ENCODE measurements around the gene PODNL1.
"Not testable (repeated sequence)": the region's sequence is repeated elsewhere in the genome, so short reads cannot be mapped to it uniquely, and the experiment has no call there.

PODNL1 gene

DNA sequence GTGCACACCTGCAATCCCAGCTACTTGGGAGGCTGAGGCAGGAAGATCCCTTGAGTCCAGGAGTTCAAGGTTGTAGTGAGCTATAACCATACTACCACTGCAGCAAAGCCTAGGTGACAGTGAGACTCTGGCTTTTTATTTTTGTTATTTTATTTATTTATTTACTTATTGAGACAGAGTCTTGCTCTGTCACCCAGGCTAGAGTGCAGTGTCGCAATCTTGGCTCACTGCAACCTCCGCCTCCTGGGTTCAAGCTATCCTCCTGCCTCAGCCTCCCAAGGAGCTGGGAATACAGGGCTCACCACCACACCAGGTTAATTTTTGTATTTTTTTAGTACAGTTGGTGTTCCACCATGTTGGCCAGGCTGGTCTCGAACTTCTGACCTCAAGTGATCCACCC is 35.3 kb upstream of the PODNL1 start:
- not testable (repeated sequence) for DNase-seq (ENCODE audit: low spot score)

GRCh38 chr19:13972368-13973155 is 34.3 kb upstream of the PODNL1 start:
- DNase-seq (ENCODE audit: low spot score): no peak

DNA sequence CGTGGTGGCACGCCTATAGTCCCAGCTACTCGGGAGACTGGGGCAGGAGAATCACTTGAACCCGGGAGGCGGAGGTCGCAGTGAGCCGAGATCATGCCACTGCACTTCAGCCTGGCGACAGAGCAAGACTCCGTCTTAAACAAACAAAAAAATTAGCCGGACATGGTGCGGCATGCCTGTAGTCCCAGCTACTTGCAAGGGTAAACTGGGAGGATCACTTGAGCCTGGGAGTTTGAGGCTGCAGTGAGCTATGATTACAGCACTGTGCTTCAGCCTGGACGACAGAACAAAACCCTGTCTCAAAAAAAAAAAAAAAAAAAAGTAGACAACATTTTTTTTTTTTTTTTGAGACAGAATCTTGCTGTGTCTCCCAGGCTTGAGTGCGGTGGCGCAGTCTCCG is 33.7 kb upstream of the PODNL1 start:
- DNase-seq (ENCODE audit: low spot score): not testable (repeated sequence)

- DNase-seq (ENCODE audit: low spot score): no peak
Measured at GRCh38 chr19:13969897-13970296, 31.7 kb upstream of the PODNL1 start.

DNA sequence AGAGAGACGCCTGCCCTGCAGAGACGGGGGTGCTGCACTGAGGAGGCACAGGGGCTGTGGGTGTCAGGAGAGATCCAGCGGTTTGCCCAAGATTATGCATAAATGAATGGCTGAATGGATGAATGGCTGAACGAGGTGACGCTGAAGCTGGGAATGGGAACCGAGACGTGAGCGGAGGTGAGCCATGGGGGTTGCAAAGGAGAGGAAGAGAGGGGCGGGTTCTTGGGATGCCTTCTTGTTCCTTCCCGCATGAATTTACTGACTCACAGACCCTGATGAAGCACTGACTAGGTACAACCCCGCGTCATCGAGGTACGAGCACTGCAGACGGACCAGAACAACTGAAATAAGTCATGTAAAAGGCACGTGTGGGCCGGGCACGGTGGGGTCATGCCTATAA is 30.8 kb upstream of the PODNL1 start:
- no peak for DNase-seq (ENCODE audit: low spot score)

DNA sequence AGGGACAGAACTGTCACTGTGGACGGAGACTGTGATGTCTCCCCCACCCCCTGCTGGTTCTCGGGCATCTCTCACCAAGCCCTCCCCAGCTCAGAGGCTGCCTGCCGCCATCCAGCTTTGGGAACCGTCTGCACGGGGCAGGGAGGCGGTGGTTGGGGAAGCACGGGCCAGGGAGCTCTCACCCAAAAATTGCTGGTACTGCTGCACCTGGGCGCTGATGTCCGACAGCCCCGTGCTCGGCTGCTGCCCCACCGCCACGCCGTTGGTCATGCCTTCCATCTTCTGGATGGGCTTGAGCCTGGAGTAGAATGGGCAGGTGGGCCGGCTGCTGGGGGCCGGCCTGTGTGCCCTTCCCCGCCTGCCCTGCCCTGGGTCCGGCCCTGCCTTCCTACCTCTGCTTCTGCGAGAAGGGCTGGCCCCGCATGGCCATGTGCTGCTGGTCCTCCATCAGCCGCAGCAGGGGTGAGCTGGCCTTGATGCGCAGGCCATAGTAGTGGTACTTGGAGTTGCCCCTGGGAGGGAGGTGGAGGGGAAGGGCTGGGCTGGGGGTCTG is 30.2 kb upstream of the PODNL1 start:
- no peak for DNase-seq (ENCODE audit: low spot score)

DNA sequence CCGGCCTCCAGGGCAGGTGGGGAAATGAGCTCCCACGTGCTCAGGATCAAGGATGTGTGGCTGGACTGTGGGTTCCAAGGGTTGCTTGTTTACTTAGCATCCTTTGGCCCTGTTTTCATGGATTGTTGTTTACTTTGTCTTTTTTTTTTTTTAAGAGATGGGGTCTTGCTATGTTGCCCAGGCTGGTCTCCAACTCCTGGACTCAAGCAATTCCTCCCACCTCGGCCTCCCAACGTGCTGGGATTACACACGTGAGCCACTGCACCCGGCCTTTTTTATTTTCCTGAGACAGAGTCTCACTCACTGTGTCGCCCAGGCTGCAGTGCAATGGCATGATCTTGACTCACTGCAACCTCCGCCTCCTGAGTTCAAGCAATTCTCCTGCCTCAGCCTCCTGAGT is 29.0 kb upstream of the PODNL1 start:
- DNase-seq (ENCODE audit: low spot score): not testable (repeated sequence)

- DNase-seq (ENCODE audit: low spot score): no peak
Measured at GRCh38 chr19:13966684-13967128, 28.5 kb upstream of the PODNL1 start.

DNA sequence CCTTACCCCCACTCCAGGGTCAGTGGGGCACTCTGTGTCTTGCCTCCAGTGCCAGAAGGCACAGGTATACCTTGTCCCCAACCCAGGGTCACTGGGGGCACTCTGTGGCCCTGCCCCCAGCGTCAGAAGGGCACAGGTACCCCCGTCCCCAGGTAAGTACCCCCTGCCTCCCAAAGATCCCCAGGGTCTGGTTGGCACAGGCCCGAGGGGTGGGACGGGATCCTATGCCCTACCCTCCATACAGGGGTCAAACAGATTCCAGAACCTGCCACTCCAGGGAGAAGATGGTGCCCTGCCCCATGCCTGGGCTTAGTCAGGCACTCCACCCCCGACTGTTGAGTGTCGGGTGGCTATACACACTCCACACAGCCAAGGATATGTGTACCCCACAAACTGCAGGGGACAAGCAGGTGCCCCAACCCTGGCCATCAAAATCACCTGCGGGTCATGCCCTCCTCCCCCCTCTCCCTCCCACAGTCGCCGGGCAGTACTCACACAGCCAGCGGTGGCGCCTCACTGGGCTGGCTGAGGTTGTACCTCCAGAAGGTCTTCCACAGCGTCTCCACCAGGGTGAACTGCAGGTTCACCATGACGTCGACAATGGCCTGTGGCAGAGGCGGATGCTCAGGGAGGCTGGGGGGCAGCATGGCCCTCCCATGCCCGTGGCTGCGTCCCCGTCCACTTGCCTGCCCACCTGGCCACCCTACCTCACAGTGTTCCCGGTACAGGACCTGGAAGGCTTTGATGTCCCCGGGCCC is 27.9 kb upstream of the PODNL1 start:
- no peak for DNase-seq (ENCODE audit: low spot score)

- DNase-seq (ENCODE audit: low spot score): no peak
Measured at GRCh38 chr19:13965377-13965896, 27.2 kb upstream of the PODNL1 start.

DNA sequence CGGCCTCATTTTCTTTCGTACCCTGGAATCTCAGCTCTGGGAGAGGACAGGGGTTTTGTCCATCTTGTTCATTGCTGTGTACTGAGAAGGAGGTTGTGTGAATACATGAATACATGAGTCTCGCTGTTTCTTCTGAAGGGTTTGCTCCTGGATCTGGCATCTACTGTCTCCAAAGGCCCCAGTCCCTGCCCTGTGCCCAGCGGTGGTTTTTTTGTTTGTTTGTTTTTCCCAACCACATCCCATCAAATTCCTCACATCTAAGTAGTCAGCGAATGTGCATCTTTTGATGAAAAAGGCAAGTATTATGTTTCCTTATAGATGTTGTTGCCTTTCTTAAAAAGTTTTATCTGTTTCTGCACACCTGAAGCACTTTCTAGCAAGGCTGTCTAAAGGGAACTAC is 26.6 kb upstream of the PODNL1 start:
- DNase-seq (ENCODE audit: low spot score): no peak

DNA sequence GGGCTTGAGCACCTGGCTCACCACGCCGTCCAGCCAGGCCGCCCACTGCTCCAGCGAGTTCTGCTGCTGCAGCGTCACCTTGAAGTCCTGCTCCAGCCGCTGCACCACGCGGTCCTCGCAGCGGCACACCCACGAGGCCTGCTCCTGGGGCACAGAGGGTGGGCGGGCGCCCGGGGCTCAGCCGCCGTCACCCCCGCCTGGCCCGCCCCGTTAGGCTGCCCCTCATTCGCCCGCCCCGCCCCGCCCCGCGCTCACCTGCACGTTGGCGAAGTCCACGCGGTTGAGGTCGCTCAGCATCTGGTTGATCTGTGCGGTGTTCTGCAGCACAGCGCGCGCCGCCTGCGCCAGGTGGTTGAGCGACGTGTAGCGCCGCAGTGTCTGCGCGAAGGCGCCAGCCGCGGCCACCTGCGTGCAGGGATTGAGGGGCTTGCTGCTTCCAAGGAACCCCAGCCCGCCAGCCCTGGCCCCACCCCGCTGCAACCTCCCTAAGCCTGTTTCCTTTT is 25.4 kb upstream of the PODNL1 start:
- DNase-seq (ENCODE audit: low spot score): no peak

GRCh38 chr19:13962699-13963602 is 24.7 kb upstream of the PODNL1 start:
- DNase-seq (ENCODE audit: low spot score): no peak

DNA sequence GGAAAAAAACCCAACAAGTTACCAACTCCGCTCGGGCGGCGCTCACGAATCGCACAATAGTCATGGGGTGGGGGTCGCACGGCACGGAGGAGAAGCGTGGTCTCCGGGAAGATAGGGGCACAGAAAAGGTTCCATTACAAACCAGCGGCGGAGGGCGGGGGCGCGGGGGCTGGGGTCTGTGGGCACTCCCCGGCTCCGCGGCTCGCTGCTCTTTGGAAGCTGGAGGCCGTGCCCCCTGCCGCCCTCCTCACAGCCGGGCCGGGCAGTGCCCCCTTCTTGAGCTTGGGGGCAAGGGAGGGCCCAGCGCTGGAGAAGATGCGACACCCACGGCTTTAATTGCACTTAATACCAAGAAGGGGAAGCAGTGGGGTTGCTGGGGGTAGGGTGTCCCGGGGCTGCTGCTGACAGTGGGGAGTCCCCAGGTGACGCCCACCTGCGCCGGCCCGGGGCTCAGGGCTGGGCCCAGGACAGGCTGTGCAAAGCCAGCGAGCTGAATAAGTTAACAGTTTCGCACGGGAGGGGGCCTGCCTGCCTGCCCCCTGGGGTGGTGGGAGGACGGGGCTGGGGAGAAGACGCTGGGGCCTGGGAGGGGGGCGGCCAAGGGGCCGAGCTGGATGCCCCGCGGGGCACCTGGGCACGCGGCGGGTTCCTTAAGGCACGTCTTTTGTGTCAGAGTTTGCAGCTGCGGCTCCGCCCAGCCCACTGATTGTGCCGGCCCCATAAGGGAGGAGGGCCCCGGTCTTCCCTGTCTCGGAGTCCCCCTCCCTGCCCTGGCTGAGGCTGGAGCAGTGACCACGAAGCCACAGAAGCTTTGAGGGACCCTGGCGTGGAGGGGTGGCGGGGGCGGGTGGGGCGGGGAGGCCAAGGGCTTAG is 23.8 kb upstream of the PODNL1 start:
- DNase-seq (ENCODE audit: low spot score): no peak

DNA sequence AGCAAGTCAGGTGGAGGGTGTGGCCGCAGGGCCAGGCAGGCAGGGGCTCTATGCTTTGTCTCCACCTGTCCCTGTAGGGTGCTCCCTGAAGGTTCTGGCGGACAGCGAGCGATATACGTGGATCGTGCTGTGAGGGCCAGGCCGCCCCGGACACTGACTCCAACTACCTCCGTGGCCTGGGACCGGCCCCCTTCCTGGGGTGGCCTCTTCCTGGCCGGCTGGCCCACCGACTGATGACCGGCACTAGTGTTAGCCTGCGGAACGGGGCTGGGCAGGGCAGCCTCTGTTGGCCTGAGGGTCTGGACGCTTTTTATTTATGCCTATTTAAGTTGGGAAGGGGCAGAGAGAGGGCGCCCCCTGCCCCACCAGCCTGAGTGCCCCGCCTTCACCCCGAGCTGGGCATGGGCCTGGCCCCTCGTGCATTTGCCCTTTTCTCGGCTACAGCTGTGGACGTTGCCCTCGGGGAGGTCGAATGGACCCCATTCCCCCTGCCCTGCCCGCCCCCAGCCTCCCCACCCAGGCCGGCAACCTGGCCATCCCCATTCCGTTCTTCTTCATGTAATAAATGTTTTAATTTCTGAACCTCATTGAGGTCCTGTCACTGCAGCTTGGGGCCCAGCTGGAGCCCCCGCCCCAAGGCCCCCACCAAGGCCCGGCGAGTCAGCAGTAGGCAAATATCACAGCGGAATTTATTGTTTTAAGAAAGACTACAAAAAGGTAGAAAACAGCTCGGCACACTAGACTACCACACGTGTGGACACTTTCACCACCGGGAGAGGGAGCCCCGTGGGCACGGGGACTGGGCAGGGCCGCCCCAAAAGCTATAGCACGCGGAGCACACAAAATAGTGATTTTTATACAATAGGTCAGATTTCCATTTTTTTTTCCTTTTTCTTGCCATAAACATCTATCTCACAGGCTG is 22.9 kb upstream of the PODNL1 start:
- DNase-seq (ENCODE audit: low spot score): no peak

DNA sequence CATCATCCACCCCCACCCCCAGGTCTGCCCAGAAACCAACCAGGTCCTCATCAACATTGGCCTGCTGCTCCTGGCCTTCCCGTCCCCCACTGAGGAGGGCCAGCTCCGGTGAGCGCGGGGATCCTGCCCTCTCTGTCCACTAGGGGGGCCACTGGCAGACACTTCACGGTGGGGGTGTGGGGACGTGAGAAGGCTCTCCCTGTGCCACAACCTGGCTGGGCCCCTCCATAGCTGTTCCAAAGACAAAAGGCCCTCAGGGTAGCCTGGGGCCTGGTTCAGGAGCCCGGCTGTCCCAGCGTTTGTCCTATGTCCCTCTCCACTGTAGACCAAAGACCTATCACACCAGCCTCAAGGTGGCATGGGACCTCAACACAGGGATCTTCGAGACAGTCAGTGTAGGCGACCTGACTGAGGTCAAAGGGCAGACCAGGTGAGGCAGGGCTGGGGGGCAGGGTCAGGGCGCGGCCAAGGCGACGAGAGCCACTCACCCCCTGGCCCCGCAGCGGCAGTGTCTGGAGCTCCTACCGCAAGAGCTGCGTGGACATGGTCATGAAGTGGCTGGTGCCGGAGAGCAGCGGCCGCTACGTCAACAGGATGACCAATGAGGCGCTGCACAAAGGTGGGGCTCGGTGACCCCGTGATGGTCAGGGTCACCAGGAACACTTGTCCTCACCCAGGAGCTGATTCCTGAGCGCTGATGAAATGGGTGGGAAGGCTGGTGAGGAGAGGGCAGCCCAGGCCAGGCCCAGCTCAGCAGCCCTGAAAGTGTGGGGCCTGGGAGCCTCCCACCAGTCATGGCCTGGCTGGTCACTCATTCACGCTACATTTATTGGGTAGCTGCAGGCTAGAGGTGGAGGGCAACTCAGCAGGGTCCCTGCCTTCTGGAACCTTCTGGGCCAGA is 22.0 kb upstream of the PODNL1 start:
- DNase-seq (ENCODE audit: low spot score): no peak

DNA sequence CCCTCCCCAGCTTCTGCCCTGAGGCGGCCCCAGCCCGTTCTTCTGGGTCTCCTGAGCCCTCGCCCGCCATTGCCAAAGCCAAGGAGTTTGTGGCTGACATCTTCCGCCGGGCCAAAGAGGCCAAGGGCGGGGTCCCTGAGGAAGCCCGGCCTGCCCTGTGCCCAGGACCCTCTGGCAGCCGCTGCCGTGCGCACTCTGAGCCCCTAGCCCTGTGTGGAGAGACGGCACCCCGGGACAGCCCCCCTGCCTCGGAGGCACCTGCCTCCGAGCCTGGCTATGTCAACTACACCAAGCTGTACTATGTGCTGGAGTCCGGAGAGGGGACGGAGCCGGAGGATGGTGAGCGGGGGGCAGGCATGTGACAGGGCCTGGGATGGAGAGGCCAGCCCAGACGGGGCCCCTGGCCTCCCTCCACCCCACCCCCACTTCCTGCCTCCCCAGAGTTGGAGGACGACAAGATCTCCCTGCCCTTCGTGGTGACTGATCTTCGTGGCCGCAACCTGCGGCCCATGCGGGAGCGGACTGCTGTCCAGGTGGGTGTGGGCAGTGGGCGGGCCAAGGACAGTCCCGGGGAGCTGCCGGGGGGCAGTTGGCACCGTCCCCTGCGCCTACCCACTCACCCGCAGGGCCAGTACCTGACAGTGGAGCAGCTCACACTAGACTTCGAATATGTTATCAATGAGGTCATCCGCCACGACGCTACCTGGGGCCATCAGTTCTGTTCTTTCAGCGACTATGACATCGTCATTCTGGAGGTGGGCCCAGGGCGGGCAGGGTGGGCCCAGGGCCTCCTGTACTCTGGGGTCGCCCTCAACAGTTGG is 21.1 kb upstream of the PODNL1 start:
- no peak for DNase-seq (ENCODE audit: low spot score)
